Suprapubic skin (tissue), 4 donors: ENCODE results near the gene E2F6. TPM values are rescaled to one million over a fixed set of nuclear protein-coding genes. Genes with fewer than 3 reads are reported as not detected.

Experiments used
- DNase-seq, 2 donors: peaks; one replicate each; pipeline ENCODE4 v3.0.0-alpha.2; 2019; ENCODE audit warnings: low spot score in 2 of 2
- H3K27ac ChIP-seq: fragments of 200-600 bp; sonication (generic); one replicate; pipeline ENCODE4 v1.5.1; 2019
- H3K27me3 ChIP-seq: fragments of 200-600 bp; sonication (generic); one replicate; pipeline ENCODE4 v1.5.1; 2019
- H3K36me3 ChIP-seq: fragments of 200-600 bp; sonication (generic); one replicate; pipeline ENCODE4 v1.5.1; 2019
- H3K4me1 ChIP-seq: fragments of 200-600 bp; sonication (generic); one replicate; pipeline ENCODE4 v1.5.1; 2019
- H3K4me3 ChIP-seq: fragments of 200-600 bp; sonication (generic); one replicate; pipeline ENCODE4 v1.5.1; 2019; ENCODE audit warnings: mild to moderate bottlenecking
- H3K9me3 ChIP-seq: fragments of 200-600 bp; sonication (generic); one replicate; pipeline ENCODE4 v1.5.1; 2019
- EP300 ChIP-seq: sonication (generic); formaldehyde crosslinking; IDR thresholded peaks from one replicate; pipeline ENCODE4 v1.6.1; 2017; ENCODE audit warnings: antibody characterized with exemption
- POLR2A ChIP-seq, 2 donors: fragments of 450-650 bp; IDR thresholded peaks; one replicate each; pipeline ENCODE4 v1.6.1; 2017; ENCODE audit warnings: antibody characterized with exemption in 2 of 2, mild to moderate bottlenecking in 2 of 2, moderate library complexity in 2 of 2
- POLR2AphosphoS5 ChIP-seq, 3 donors: sonication (generic); formaldehyde crosslinking; IDR thresholded peaks; one replicate each; pipeline ENCODE4 v1.6.1; 2017; ENCODE audit warnings: antibody characterized with exemption in 3 of 3
- WGBS: methylation state at CpG from one replicate; pipeline ENCODE4 v1.1.5; 2018; 5-methylcytosine and 5-hydroxymethylcytosine counted together
- total RNA-seq, 4 donors: library from RNA; depleted of rRNA; stranded (reverse); fragments of >200 nt; gene quantifications; one replicate each; pipeline ENCODE4 v1.1.0, GENCODE V29; 2016
- TF ChIP-seq, protein P1 (sequence below), 2 donors: fragments of 200-600 bp in 1 of 2; fragments of 450-650 bp in 1 of 2; sonication (generic) in 1 of 2; IDR thresholded peaks; one replicate each; pipeline ENCODE4 v1.5.1; 2016 to 2019; ENCODE audit warnings: antibody characterized with exemption in 2 of 2, mild to moderate bottlenecking in 1 of 2, moderate library complexity in 1 of 2

The E2F6 gene
- total RNA-seq, 4 donors from 2014 or later = 9.3 to 15.7 (median 10.3) TPM

GRCh38 chr2:11482473-11483035 is 16.6 kb upstream of the E2F6 start:
- H3K36me3 ChIP-seq = no peaks in the 10 kb centered on the region
- peaks cover 20% of the 10 kb centered on the region for H3K4me1 ChIP-seq
- WGBS = 3% methylated on average over 6 of the region's 70 CpGs
- H3K9me3 ChIP-seq = no peaks in the 10 kb centered on the region
- H3K4me3 ChIP-seq = peak overlapping the region; percentile 78
- TF ChIP-seq POLR2AphosphoS5 (IDR thresholded peaks at IDR 0.05) (no peak), EP300 (no peak), POLR2A (IDR thresholded peaks at IDR 0.05) (no peak)
- TF ChIP-seq, protein P1, sequence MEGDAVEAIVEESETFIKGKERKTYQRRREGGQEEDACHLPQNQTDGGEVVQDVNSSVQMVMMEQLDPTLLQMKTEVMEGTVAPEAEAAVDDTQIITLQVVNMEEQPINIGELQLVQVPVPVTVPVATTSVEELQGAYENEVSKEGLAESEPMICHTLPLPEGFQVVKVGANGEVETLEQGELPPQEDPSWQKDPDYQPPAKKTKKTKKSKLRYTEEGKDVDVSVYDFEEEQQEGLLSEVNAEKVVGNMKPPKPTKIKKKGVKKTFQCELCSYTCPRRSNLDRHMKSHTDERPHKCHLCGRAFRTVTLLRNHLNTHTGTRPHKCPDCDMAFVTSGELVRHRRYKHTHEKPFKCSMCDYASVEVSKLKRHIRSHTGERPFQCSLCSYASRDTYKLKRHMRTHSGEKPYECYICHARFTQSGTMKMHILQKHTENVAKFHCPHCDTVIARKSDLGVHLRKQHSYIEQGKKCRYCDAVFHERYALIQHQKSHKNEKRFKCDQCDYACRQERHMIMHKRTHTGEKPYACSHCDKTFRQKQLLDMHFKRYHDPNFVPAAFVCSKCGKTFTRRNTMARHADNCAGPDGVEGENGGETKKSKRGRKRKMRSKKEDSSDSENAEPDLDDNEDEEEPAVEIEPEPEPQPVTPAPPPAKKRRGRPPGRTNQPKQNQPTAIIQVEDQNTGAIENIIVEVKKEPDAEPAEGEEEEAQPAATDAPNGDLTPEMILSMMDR (IDR thresholded peaks at IDR 0.05) = no peak
- peaks cover 12% of the 10 kb centered on the region for H3K27me3 ChIP-seq
- peak overlapping the region; percentile 81 for H3K27ac ChIP-seq
- no peak for DNase-seq

DNA sequence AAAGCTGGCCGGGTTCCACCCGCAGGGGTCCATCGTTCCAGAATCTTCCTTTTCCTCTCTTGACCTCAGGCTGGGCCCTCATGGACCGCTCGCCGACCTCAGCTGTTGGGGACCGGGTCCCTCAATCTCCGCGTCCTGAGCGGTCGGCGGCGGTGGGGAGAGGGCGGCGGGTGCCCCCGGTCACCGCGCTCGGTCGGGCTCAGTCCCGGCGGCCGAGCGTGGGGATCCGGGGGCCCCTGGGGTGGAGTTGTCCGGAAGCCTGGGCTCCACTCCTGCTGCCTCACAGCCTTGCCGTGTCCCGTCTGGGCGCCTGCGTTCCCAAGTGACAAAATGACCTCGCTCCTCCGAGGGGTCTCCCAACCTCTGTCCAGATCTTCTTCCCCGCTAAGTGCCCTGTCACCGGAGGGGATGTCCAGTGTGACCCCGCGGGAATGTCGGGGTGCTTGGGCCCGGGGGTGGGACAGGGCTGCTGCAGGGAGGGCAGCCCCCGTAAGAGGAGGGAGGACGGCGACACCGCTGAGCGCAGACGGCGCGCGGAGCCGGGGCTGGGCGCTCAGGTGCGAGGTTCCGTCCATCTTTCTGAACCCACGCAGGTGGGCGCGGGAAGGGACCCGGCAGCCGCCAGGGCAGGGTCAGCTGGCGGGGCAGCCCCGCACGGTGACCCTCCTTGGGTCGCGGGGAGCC is 16.0 kb upstream of the E2F6 start:
- Histone ChIP-seq H3K4me3 (peak overlapping the region; percentile 78), H3K4me1 (peaks cover 20% of the 10 kb centered on the region), H3K9me3 (no peaks in the 10 kb centered on the region), H3K27me3 (peaks cover 12% of the 10 kb centered on the region), H3K27ac (peak overlapping the region; percentile 81), H3K36me3 (no peaks in the 10 kb centered on the region)
- no peak for DNase-seq
- WGBS = 56% methylated on average over 37 of the region's 61 CpGs
- TF ChIP-seq EP300 (no peak), POLR2AphosphoS5 (IDR thresholded peaks at IDR 0.05) (no peak), POLR2A (IDR thresholded peaks at IDR 0.05) (no peak)
- TF ChIP-seq, protein P1 (IDR thresholded peaks at IDR 0.05) = no peak

DNA sequence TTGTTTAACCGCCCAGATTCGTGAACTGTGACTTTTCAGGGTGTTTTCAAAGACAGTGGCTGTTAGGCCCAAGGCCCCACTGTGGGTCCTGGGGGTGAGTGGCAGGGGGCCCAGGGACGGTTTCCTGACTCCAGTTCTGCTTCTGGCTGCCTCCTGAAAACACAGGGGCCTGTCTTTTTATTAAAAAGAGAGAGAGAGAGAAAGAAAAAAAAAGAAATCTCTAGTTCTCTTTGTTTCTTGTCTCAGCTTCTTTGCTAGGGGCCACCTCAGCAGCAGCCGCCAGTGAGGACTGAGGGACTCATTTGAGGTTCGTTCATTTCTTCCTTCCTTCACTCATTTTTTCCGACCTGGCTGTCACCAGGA is 15.4 kb upstream of the E2F6 start:
- Histone ChIP-seq H3K27me3 (peaks cover 12% of the 10 kb centered on the region), H3K4me1 (peaks cover 20% of the 10 kb centered on the region), H3K4me3 (no peak overlapping the region), H3K36me3 (no peaks in the 10 kb centered on the region), H3K27ac (no peak overlapping the region), H3K9me3 (no peaks in the 10 kb centered on the region)
- no peak for DNase-seq
- TF ChIP-seq, protein P1 (IDR thresholded peaks at IDR 0.05) = no peak
- TF ChIP-seq POLR2A (IDR thresholded peaks at IDR 0.05) = no peak
- TF ChIP-seq POLR2AphosphoS5 (IDR thresholded peaks at IDR 0.05) = no peak
- TF ChIP-seq EP300 = no peak
- 76% methylated on average over 6 of the region's 6 CpGs for WGBS

GRCh38 chr2:11480859-11481258 is 14.9 kb upstream of the E2F6 start:
- Histone ChIP-seq H3K4me3 (no peak overlapping the region), H3K4me1 (peaks cover 20% of the 10 kb centered on the region), H3K27ac (no peak overlapping the region), H3K9me3 (no peaks in the 10 kb centered on the region), H3K27me3 (peaks cover 12% of the 10 kb centered on the region), H3K36me3 (no peaks in the 10 kb centered on the region)
- no peak for DNase-seq
- TF ChIP-seq POLR2AphosphoS5 (IDR thresholded peaks at IDR 0.05) (no peak), EP300 (no peak), POLR2A (IDR thresholded peaks at IDR 0.05) (no peak)
- TF ChIP-seq, protein P1 (IDR thresholded peaks at IDR 0.05) = no peak
- 56% methylated on average over 7 of the region's 7 CpGs for WGBS

GRCh38 chr2:11480406-11480805 is 14.4 kb upstream of the E2F6 start:
- Histone ChIP-seq H3K9me3 (no peaks in the 10 kb centered on the region), H3K27me3 (peaks cover 12% of the 10 kb centered on the region), H3K36me3 (no peaks in the 10 kb centered on the region), H3K27ac (no peak overlapping the region), H3K4me1 (peaks cover 20% of the 10 kb centered on the region), H3K4me3 (no peak overlapping the region)
- DNase-seq = no peak
- TF ChIP-seq EP300 (no peak), POLR2A (IDR thresholded peaks at IDR 0.05) (no peak), POLR2AphosphoS5 (IDR thresholded peaks at IDR 0.05) (no peak)
- TF ChIP-seq, protein P1 (IDR thresholded peaks at IDR 0.05) = no peak
- WGBS = 48% methylated on average over 4 of the region's 4 CpGs
